K562 (cell line): Measurements from ENCODE around the gene PIGC. TPM values are rescaled to one million over a fixed set of nuclear protein-coding genes. Genes with fewer than 3 reads are reported as not detected.

ENCODE experiments used
- ATAC-seq: fragments of 200-7000 bp; cut with Tn5 transposase; 3 replicates; pipeline ENCODE4 v1.9.1; 2020; ENCODE audit warnings: moderate library complexity
- BruUV-seq: library from RNA; stranded (reverse); fragments of 400-500 nt; replicated peaks from 2 replicates; lab custom pipeline; 2021; lab: Mats Ljungman, UMichigan
- CTCF ChIA-PET: fragments of 300-600 bp; formaldehyde crosslinking; extraction: SDS; loops from one replicate; lab custom pipeline; 2021; ENCODE audit warnings: low intra/inter-chr PET ratio; lab: Yijun Ruan, JAX
- POLR2A ChIA-PET: fragments of 300-600, 350-650 bp; sonication (Branson Sonifier 250); formaldehyde crosslinking; extraction: SDS; loops from one replicate; lab custom pipeline; 2021; ENCODE audit warnings: antibody characterized with exemption, inconsistent platforms; lab: Yijun Ruan, JAX
- DNase-seq, 4 experiments: peaks; one replicate each; pipeline versions ENCODE4 v3.0.0 to v3.0.0-alpha.2; 2011 to 2018; ENCODE audit warnings: low spot score in 3 of 4, mixed read lengths in 3 of 4; ENCODE audit errors: extremely low read depth in 1 of 4
- FAIRE-seq: peaks from 2 replicates; lab custom pipeline; 2011; peaks lifted over from hg19 to GRCh38; lab: Jason Lieb, UNC
- H2AFZ ChIP-seq: 2 replicates; pipeline ENCODE4 v1.6.0; 2011; ENCODE audit warnings: low read depth, low read length, control low read depth, inconsistent platforms
- H3K27ac ChIP-seq: fragments of 200-600 bp; 3 replicates; pipeline ENCODE4 v1.8.0; 2011; ENCODE audit warnings: low read depth, mild to moderate bottlenecking, control low read depth, inconsistent platforms, low read length, moderate library complexity, mixed read lengths; ENCODE audit errors: extremely low read depth
- H3K27me3 ChIP-seq, 2 experiments: fragments of 300-600 bp in 1 of 2; 2 replicates in 1 of 2; 3 replicates in 1 of 2; pipeline versions ENCODE4 v1.6.0 to v1.8.0; 2011; ENCODE audit warnings: inconsistent platforms in 2 of 2, low read length in 2 of 2, mild to moderate bottlenecking in 1 of 2, mixed read lengths in 1 of 2, moderate library complexity in 1 of 2; ENCODE audit not compliant: control insufficient read depth in 2 of 2, insufficient read depth in 2 of 2
- H3K36me3 ChIP-seq: fragments of 300-600 bp; 3 replicates; pipeline ENCODE4 v1.8.0; 2011; ENCODE audit warnings: mild to moderate bottlenecking, low read length, inconsistent platforms; ENCODE audit not compliant: control insufficient read depth, insufficient read depth
- H3K4me1 ChIP-seq, 2 experiments: fragments of 200-600 bp in 1 of 2; replicated peaks in 1 of 2; 2 replicates in 1 of 2; 3 replicates in 1 of 2; pipeline versions ENCODE4 v1.5.1 to v1.8.0; 2011; ENCODE audit warnings: inconsistent platforms in 2 of 2, low read length in 2 of 2, mild to moderate bottlenecking in 1 of 2, mixed read lengths in 1 of 2, moderate library complexity in 1 of 2; ENCODE audit not compliant: control insufficient read depth in 2 of 2, insufficient read depth in 2 of 2
- H3K4me2 ChIP-seq: 2 replicates; pipeline ENCODE4 v1.6.1; 2011; ENCODE audit warnings: low read length, control low read depth, inconsistent platforms, mixed read lengths; ENCODE audit not compliant: insufficient read depth
- H3K4me3 ChIP-seq: fragments of 200-600 bp; sonication (generic), shearing (Covaris generic); 2 replicates; pipeline ENCODE4 v1.5.1; 2016; ENCODE audit warnings: control low read depth, inconsistent platforms
- H3K79me2 ChIP-seq: fragments of 200-600 bp; 3 replicates; pipeline ENCODE4 v1.8.0; 2011; ENCODE audit warnings: low read length, inconsistent platforms; ENCODE audit not compliant: control insufficient read depth, insufficient read depth
- H3K9ac ChIP-seq, 2 experiments: 2 replicates each; pipeline versions ENCODE4 v1.6.0 to v1.6.1; 2011; ENCODE audit warnings: low read depth in 2 of 2, low read length in 2 of 2, control low read depth in 1 of 2, inconsistent platforms in 1 of 2, mild to moderate bottlenecking in 1 of 2, mixed read lengths in 1 of 2; ENCODE audit not compliant: insufficient read depth in 1 of 2
- H3K9me1 ChIP-seq: one replicate; pipeline ENCODE4 v1.6.0; 2011; ENCODE audit warnings: inconsistent platforms, mild to moderate bottlenecking, low read length, moderate library complexity; ENCODE audit not compliant: control insufficient read depth, insufficient read depth
- H3K9me3 ChIP-seq: replicated peaks from 2 replicates; pipeline ENCODE4 v1.5.1; 2011; ENCODE audit warnings: low read depth, low read length, inconsistent platforms; ENCODE audit not compliant: control insufficient read depth, insufficient read depth
- H4K20me1 ChIP-seq: replicated peaks from 2 replicates; pipeline ENCODE4 v1.6.1; 2011; ENCODE audit warnings: low read length, inconsistent platforms, mixed read lengths; ENCODE audit not compliant: control insufficient read depth, insufficient read depth
- ATF7 ChIP-seq: fragments of 450-650 bp; IDR thresholded peaks from 2 replicates; pipeline ENCODE4 v1.7.1; 2014; ENCODE audit warnings: mild to moderate bottlenecking, moderate library complexity
- CBFA2T3 ChIP-seq: fragments of 450-650 bp; IDR thresholded peaks from 2 replicates; pipeline ENCODE4 v1.6.1; 2017
- CTCF ChIP-seq, 3 experiments: IDR thresholded peaks in 2 of 3; conservative IDR thresholded peaks in 1 of 3; 2 replicates each; pipeline ENCODE4 v1.5.1; 2011 to 2012; ENCODE audit warnings: low read length in 3 of 3, mild to moderate bottlenecking in 3 of 3, control low read depth in 2 of 3, improper control_type of control experiment in 1 of 3, inconsistent platforms in 1 of 3, low read depth in 1 of 3, mixed read lengths in 1 of 3, moderate library complexity in 1 of 3; ENCODE audit not compliant: insufficient read depth in 2 of 3
- CUX1 ChIP-seq: fragments of 200-800 bp; sonication (Bioruptor generic); IDR thresholded peaks from 2 replicates; pipeline ENCODE4 v1.6.1; 2016; ENCODE audit warnings: missing genetic modification characterization, missing compliant biosample characterization
- GATA2 ChIP-seq: sonication (generic); formaldehyde crosslinking; IDR thresholded peaks from 2 replicates; pipeline ENCODE4 v1.4.0; 2020; ENCODE audit warnings: mild to moderate bottlenecking, missing genetic modification reagents
- MED1 ChIP-seq: sonication (generic); formaldehyde crosslinking; IDR thresholded peaks from 2 replicates; pipeline ENCODE4 v1.8.1; 2023; ENCODE audit warnings: missing genetic modification reagents, borderline replicate concordance
- NKRF ChIP-seq: fragments of 450-650 bp; IDR thresholded peaks from 2 replicates; pipeline ENCODE4 v1.6.1; 2016; ENCODE audit warnings: borderline replicate concordance
- NR4A1 ChIP-seq, 2 experiments: fragments of 250-450 bp in 1 of 2; fragments of 450-650 bp in 1 of 2; sonication (Bioruptor Pico) in 1 of 2; IDR thresholded peaks; 2 replicates each; pipeline versions ENCODE4 v1.4.0 to v1.6.1; 2016 to 2020; ENCODE audit warnings: mild to moderate bottlenecking in 2 of 2, missing compliant biosample characterization in 1 of 2, missing genetic modification characterization in 1 of 2, moderate library complexity in 1 of 2
- SFPQ ChIP-seq: fragments of 200-400 bp; formaldehyde crosslinking; IDR thresholded peaks from 2 replicates; pipeline ENCODE4 v1.6.1; 2017; ENCODE audit warnings: mild to moderate bottlenecking, low read depth, low read length, moderate library complexity
- WGBS: fragments of 100-300 bp; shearing (Covaris generic); methylation state at CpG from one replicate; pipeline ENCODE4 v1.1.6; 2016; ENCODE audit warnings: low coverage, mixed read lengths; ENCODE audit not compliant: insufficient coverage; ENCODE audit errors: missing lambda C conversion rate; 5-methylcytosine and 5-hydroxymethylcytosine counted together
- in situ Hi-C: fragments of 300-500 bp; cut with MboI; formaldehyde crosslinking; loops from 4 replicates; pipeline ENCODE4 v1.15.0; 2018; ENCODE audit warnings: inconsistent platforms, mixed read lengths
- intact Hi-C: fragments of 100-400 bp; cut with micrococcal nuclease; formaldehyde crosslinking; loops from 2 replicates; pipeline ENCODE4 v1.14.2; 2022
- polyA plus RNA-seq, 8 experiments: library from polyadenylated mRNA; depleted of rRNA in 4 of 8; stranded (reverse) in 5 of 8; unstranded in 3 of 8; fragments of >200 nt; fragmentation: Nextera tagmentation in 2 of 8; fragmentation: Illumina TruSeq in 1 of 8; extraction: Ambion mirVana in 2 of 8; extraction: Trizol in 1 of 8; gene quantifications; 2 replicates each; pipeline versions ENCODE4 v1.2.1 to v1.2.3, GENCODE V29; 2011 to 2014; ENCODE audit warnings: inconsistent platforms in 1 of 8, missing spikeins in 1 of 8
- total RNA-seq, 7 experiments: library from RNA; depleted of rRNA in 6 of 7; stranded (reverse); fragments of >200 nt in 6 of 7; fragmentation: Illumina TruSeq in 2 of 7; extraction: Trizol in 2 of 7; gene quantifications; 2 replicates each; pipeline versions ENCODE4 v1.2.1 to v1.2.3, GENCODE V29; 2011 to 2021; ENCODE audit warnings: low replicate concordance in 1 of 7

The PIGC gene
- total and polyA plus RNA-seq, 9 of the 15 experiments (the other 6 are each of a cell fraction or from before 2014, with no cell fraction given) = 30.5 to 97.9 (median 54.7) TPM

- no peaks in the 10 kb centered on the region for H3K9me3 ChIP-seq
- H3K9ac ChIP-seq = no peak overlapping the region
- no peak overlapping the region for H3K4me3 ChIP-seq
- in situ Hi-C loops (no loop called here), intact Hi-C loops (no loop called here)
- H4K20me1 ChIP-seq = no peaks in the 10 kb centered on the region
- ChIA-PET CTCF (interaction anchor here (0.6 to 1.0 kb wide), 3 partner anchors 41 to 417 kb away, joined by 3 to 4 read pairs (median 3); no protein-coding TSS in a partner anchor), POLR2A (no interaction called here)
- no peak overlapping the region for H2AFZ ChIP-seq
- no peaks in the 10 kb centered on the region; a peak in 1 of 5 replicates for H3K4me1 ChIP-seq
- peak; percentile 91 for ATAC-seq
- no peak overlapping the region for H3K27ac ChIP-seq
- 1% methylated on average over 5 of the region's 5 CpGs for WGBS
- H3K9me1 ChIP-seq = no peaks in the 10 kb centered on the region
- FAIRE-seq = peak; percentile 78
- peak in 2 of 4 experiments; percentile 28 to 61 for DNase-seq
- H3K36me3 ChIP-seq = no peaks in the 10 kb centered on the region
- no peaks in the 10 kb centered on the region for H3K79me2 ChIP-seq
- H3K4me2 ChIP-seq = no peak overlapping the region
- 0 out of 5 replicates have a peak, but pooled peaks cover 0 to 4% of the 10 kb centered on the region in 2 experiments for H3K27me3 ChIP-seq
- BruUV-seq = no TSS peak
- TF ChIP-seq GATA2 = 0 out of 2 replicates have a peak, but pooled peaks have one; percentile 47
- 0 out of 2 replicates have a peak, but pooled peaks have one; percentile 12 for TF ChIP-seq ATF7
- TF ChIP-seq CBFA2T3 = peak; percentile 67
- TF ChIP-seq NKRF = no peak
- no peak for TF ChIP-seq SFPQ
- TF ChIP-seq CUX1 (CRISPR knock-in tag) = 0 out of 2 replicates have a peak, but pooled peaks have one; percentile 56
- peak; percentile 52 to 64 (median 54) for TF ChIP-seq CTCF (IDR thresholded peaks at IDR 0.05 in 2 of 3, conservative IDR thresholded peaks at IDR 0.05 in 1 of 3; ENCODE audit: insufficient read depth in 2 of 3, low read depth in 1 of 3, low read length in 3 of 3)
- TF ChIP-seq NR4A1 (CRISPR knock-in tag; IDR thresholded peaks at IDR 0.05) = no peak
- TF ChIP-seq NR4A1 (tag; IDR thresholded peaks at IDR 0.05) = no peak
- TF ChIP-seq MED1 (CRISPR knock-in tag) = no peak
Observed at GRCh38 chr1:172401892-172402291, 42.0 kb downstream of the PIGC start.
